ENCODE results near the gene XCL1. TPM values are rescaled to one million over a fixed set of nuclear protein-coding genes. Genes with fewer than 3 reads are reported as not detected.

Gene XCL1
- total RNA-seq, 1 experiment from 2014 or later: not detected

GRCh38 chr1:168551688-168552087 lies 24.7 kb upstream of the XCL1 start:
- Histone ChIP-seq H3K79me2 (ENCODE audit: insufficient read depth, low read length) (no peaks in the 10 kb centered on the region), H3K4me3 (replicated peaks in 1 of 2; ENCODE audit: low read depth in 1 of 2, low read length in 2 of 2) (no peak overlapping the region), H3K9me3 (ENCODE audit: control insufficient read depth in 1 of 2, insufficient read depth in 1 of 2, low read depth in 1 of 2, low read length in 2 of 2) (no peaks in the 10 kb centered on the region), H3K4me2 (ENCODE audit: low read length) (no peak overlapping the region), H3K27me3 (ENCODE audit: insufficient read depth, low read length) (no peaks in the 10 kb centered on the region), H3K9me2 (ENCODE audit: insufficient read depth) (no peaks in the 10 kb centered on the region), H2AFZ (ENCODE audit: low read depth, low read length, poor library complexity, severe bottlenecking) (no peak overlapping the region), H3K9ac (ENCODE audit: low read length) (no peak overlapping the region), H3K27ac (ENCODE audit: low read depth, low read length) (no peak overlapping the region), H3K36me3 (ENCODE audit: control insufficient read depth in 1 of 2, insufficient read depth in 2 of 2, low read length in 2 of 2) (no peaks in the 10 kb centered on the region), H3K4me1 (ENCODE audit: control insufficient read depth in 1 of 2, insufficient read depth in 2 of 2, low read length in 2 of 2) (no peaks in the 10 kb centered on the region), H4K20me1 (ENCODE audit: insufficient read depth) (no peaks in the 10 kb centered on the region)
- ATAC-seq: no peak
- TF ChIP-seq ZFX (IDR thresholded peaks at IDR 0.05): no peak
- TF ChIP-seq SRF (IDR thresholded peaks at IDR 0.05; ENCODE audit: low read depth): no peak
- no peak for TF ChIP-seq REST (IDR thresholded peaks at IDR 0.05; ENCODE audit: low read depth)
- no peak for TF ChIP-seq EZH2phosphoT487 (IDR thresholded peaks at IDR 0.05; ENCODE audit: borderline replicate concordance)
- no peak for TF ChIP-seq POLR2AphosphoS5 (IDR thresholded peaks at IDR 0.05; ENCODE audit: low read depth, low read length)
- TF ChIP-seq SIN3A (IDR thresholded peaks at IDR 0.05; ENCODE audit: low read depth): no peak
- TF ChIP-seq CTCF (IDR thresholded peaks at IDR 0.05 in 2 of 3, conservative IDR thresholded peaks at IDR 0.05 in 1 of 3; ENCODE audit: borderline replicate concordance in 1 of 3, insufficient read depth in 1 of 3, low read depth in 2 of 3, low read length in 2 of 3): no peak
- TF ChIP-seq EZH2 (IDR thresholded peaks at IDR 0.05): no peak
- no peak for TF ChIP-seq RAD21 (IDR thresholded peaks at IDR 0.05; ENCODE audit: low read depth)
- TF ChIP-seq ZBTB33 (IDR thresholded peaks at IDR 0.05; ENCODE audit: extremely low read depth, insufficient replicate concordance, low read length): no peak
- no peak for TF ChIP-seq TCF7L2 (IDR thresholded peaks at IDR 0.05; ENCODE audit: borderline replicate concordance, extremely low read depth, insufficient read depth, insufficient read length)
- no peak for TF ChIP-seq CEBPB (IDR thresholded peaks at IDR 0.05; ENCODE audit: low read depth)
- no peak for DNase-seq (ENCODE audit: low read depth, low spot score)
- ChIA-PET RAD21 (ENCODE audit: low non-redundant PET in 1 of 2, low total read pairs in 2 of 2, uncharacterized antibody in 2 of 2, unreplicated experiment in 2 of 2) (no interaction called here), CTCF (no interaction called here), POLR2A (no interaction called here)
- no TSS peak for BruUV-seq (replicated peaks)
- intact Hi-C loops (cut with micrococcal nuclease): no loop called here
